HEK293T (cell line): ENCODE measurements around the gene ZNF503.
A peak's percentile ranks its signal among the peaks of the same experiment; 100 is the strongest.

Experiments used
- CTCF ChIA-PET: fragments of 350-600 bp; formaldehyde crosslinking; extraction: SDS; loops from one replicate; lab custom pipeline; 2021; ENCODE audit warnings: antibody characterized with exemption, inconsistent platforms; lab: Yijun Ruan, JAX
- POLR2A ChIA-PET: fragments of 350-600 bp; formaldehyde crosslinking; extraction: SDS; loops from one replicate; lab custom pipeline; 2020; ENCODE audit warnings: antibody characterized with exemption, inconsistent platforms; lab: Yijun Ruan, JAX
- DNase-seq: peaks from one replicate; pipeline ENCODE4 v3.0.0; 2012; ENCODE audit warnings: mixed read lengths; ENCODE audit errors: extremely low spot score
- ARNT ChIP-seq: fragments of 450-650 bp; IDR thresholded peaks from 2 replicates; pipeline ENCODE4 v1.6.1; 2017; ENCODE audit warnings: mild to moderate bottlenecking
- BHLHE40 ChIP-seq: fragments of 450-650 bp; IDR thresholded peaks from 2 replicates; pipeline ENCODE4 v1.6.1; 2016; ENCODE audit warnings: mild to moderate bottlenecking, moderate library complexity, borderline replicate concordance
- CTBP1 ChIP-seq: fragments of 450-650 bp; IDR thresholded peaks from 2 replicates; pipeline ENCODE4 v1.6.1; 2016; ENCODE audit warnings: borderline replicate concordance
- ELF4 ChIP-seq: fragments of 450-650 bp; IDR thresholded peaks from 2 replicates; pipeline ENCODE4 v1.6.1; 2017; ENCODE audit warnings: antibody characterized with exemption
- FOXA1 ChIP-seq: fragments of 450-650 bp; IDR thresholded peaks from 2 replicates; pipeline ENCODE4 v1.6.1; 2016; ENCODE audit warnings: mild to moderate bottlenecking
- FOXK2 ChIP-seq: fragments of 450-650 bp; IDR thresholded peaks from 2 replicates; pipeline ENCODE4 v1.6.1; 2016; ENCODE audit warnings: mild to moderate bottlenecking
- FOXM1 ChIP-seq: fragments of 450-650 bp; IDR thresholded peaks from 2 replicates; pipeline ENCODE4 v1.6.1; 2017; ENCODE audit warnings: mild to moderate bottlenecking, borderline replicate concordance
- HDGF ChIP-seq: fragments of 450-650 bp; IDR thresholded peaks from 2 replicates; pipeline ENCODE4 v1.6.1; 2017; ENCODE audit warnings: antibody characterized with exemption, borderline replicate concordance
- L3MBTL2 ChIP-seq: fragments of 450-650 bp; conservative IDR thresholded peaks from 2 replicates; pipeline ENCODE4 v1.6.1; 2016; ENCODE audit warnings: mild to moderate bottlenecking
- LEF1 ChIP-seq: fragments of 450-650 bp; IDR thresholded peaks from 2 replicates; pipeline ENCODE4 v1.6.1; 2017; ENCODE audit warnings: mild to moderate bottlenecking, borderline replicate concordance
- NFRKB ChIP-seq: fragments of 450-650 bp; IDR thresholded peaks from 2 replicates; pipeline ENCODE4 v1.6.1; 2016; ENCODE audit warnings: mild to moderate bottlenecking, moderate library complexity
- SP1 ChIP-seq: fragments of 450-650 bp; IDR thresholded peaks from 2 replicates; pipeline ENCODE4 v1.6.1; 2017
- SUZ12 ChIP-seq: fragments of 450-650 bp; IDR thresholded peaks from 2 replicates; pipeline ENCODE4 v1.6.1; 2016; ENCODE audit warnings: mild to moderate bottlenecking
- TARDBP ChIP-seq: fragments of 450-650 bp; IDR thresholded peaks from 2 replicates; pipeline ENCODE4 v1.6.1; 2016
- ZNF384 ChIP-seq: fragments of 450-650 bp; IDR thresholded peaks from 2 replicates; pipeline ENCODE4 v1.6.1; 2016
- TF ChIP-seq, protein P1 (sequence below): fragments of 450-650 bp; IDR thresholded peaks from 2 replicates; pipeline ENCODE4 v1.6.1; 2016

ZNF503 gene

DNA sequence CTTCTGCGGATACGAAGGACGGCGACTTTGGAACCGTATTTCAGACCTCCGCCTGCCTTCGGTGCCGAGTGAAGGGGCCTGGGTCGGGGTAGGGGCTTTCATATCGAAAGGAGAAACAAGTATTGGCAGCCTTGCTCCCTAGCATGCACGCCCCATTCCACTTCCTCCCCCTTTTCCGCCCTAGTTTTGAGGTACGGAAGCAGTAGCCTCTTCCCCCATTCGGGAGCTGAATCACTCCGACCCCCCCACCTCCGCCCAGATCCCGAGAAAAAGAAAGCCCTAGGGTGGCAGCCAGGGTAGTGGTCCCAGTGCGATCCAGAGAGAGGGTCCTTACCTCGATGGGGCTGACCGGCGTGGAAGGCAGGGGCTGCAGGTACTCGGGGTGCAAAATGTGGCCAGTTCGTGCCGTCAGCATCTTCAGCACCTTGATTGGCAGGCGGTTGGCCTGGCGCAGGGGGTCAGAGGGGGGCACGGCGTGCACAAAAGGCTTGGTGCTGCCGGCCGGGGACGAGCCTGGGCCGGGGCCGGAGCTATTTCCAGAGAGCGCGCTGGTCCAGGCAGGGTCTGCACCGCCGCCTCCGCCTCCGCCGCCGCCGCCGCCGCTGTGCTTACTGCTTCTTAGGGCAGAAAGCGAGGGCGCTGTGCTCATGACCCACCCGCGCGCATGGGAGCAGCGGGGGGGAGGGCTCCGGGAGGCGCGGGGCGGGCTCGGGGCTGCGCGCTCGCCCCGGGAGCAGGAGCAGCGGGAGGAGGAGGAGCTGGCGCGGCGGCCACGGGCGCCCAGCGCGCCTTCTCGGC is 594 bp downstream of the ZNF503 start:
- TF ChIP-seq, protein P1, sequence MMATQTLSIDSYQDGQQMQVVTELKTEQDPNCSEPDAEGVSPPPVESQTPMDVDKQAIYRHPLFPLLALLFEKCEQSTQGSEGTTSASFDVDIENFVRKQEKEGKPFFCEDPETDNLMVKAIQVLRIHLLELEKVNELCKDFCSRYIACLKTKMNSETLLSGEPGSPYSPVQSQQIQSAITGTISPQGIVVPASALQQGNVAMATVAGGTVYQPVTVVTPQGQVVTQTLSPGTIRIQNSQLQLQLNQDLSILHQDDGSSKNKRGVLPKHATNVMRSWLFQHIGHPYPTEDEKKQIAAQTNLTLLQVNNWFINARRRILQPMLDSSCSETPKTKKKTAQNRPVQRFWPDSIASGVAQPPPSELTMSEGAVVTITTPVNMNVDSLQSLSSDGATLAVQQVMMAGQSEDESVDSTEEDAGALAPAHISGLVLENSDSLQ: peak; percentile 90
- no peak for TF ChIP-seq ZNF384
- ChIA-PET CTCF (interaction anchor here (0.6 to 1.4 kb wide), 5 partner anchors 28 to 903 kb away, joined by 3 to 4 read pairs (median 3); no protein-coding TSS in a partner anchor), POLR2A (interaction anchor here (0.6 to 12.0 kb wide), 56 partner anchors 8 to 1493 kb away, joined by 3 to 178 read pairs (median 4); partner anchors contain the start of genes COMTD1, LRMDA and VDAC2)
- no peak for DNase-seq

DNA sequence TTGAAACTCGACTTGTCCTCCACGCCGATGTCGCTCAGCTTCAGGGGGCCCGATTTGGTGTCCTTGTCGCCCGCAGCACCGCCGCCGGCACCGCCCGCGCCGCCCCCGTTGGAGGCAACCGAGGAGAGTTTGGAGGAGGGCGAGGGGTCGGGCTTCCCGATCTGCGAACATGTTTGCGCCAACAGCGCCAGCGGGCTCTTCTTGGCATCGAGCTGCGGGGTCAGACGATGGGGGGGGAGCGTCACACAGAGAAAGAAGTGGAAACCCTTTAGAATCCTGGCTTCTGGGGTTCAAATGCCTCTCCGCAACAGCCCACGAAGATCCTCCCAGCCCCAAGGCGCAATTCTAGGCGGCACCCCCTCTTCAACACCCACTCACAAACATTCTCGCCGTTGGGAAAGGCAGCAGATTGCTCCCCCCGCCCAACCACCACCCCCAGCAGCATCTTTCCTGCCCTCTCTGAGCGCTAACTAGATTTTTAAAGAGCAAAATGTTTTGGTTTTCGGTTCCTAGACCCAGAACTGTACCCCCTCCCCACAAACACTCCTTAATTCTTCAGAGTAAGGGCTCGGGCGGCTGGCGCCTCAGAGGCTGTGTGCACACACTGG is 1.3 kb downstream of the ZNF503 start:
- POLR2A ChIA-PET: interaction anchor here (0.8 to 12.0 kb wide), 14 partner anchors 9 to 715 kb away, joined by 3 to 178 read pairs (median 9); no protein-coding TSS in a partner anchor
- no peak for DNase-seq
- TF ChIP-seq NFRKB (no peak), SP1 (no peak), SUZ12 (no peak), HDGF (no peak), FOXA1 (no peak), ELF4 (no peak), BHLHE40 (no peak), ZNF384 (no peak), TARDBP (no peak), ARNT (no peak), L3MBTL2 (no peak), CTBP1 (no peak)
- CTCF ChIA-PET: interaction anchor here (1.2 kb wide), 1 partner anchor 28 kb away, joined by 3 read pairs; no protein-coding TSS in a partner anchor

DNA sequence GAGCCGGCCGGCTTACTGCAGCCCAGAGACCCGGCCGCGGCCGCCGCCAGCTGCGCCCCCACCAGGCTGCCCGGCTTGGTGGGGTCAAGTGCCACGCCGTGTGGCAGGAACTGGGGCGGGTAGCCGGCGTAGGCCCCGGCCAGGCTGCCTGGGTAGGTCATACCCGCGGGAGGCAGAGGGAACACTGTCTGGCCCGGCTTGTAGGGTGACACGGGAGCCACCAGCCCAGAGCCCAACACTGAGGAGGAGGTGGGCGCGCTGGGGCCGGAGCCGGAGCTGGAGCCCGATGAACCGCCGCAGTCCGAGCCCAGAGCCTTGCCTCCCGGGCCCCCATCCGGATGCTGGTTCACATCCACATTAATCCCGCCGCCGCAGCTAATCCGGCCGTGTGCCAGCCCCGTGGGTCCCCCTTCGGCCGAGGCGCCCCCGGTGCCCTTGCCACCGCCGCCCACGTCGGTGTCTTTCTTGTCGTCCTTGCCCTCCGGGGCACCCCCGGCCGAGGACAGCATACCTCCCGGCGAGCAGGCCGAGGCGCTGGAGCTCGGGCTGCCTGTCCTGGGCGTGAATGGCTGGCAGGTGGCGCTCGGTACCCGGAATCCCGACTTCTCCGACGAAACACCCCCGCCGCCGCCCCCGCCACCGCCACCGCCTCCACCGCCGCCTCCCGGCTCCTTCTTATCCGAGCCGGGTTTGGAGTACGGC is 2.0 kb downstream of the ZNF503 start:
- ChIA-PET CTCF (interaction anchor here (0.6 to 1.2 kb wide), 2 partner anchors 29 to 551 kb away, joined by 3 read pairs; no protein-coding TSS in a partner anchor), POLR2A (interaction anchor here (0.6 to 12.0 kb wide), 17 partner anchors 10 to 715 kb away, joined by 3 to 178 read pairs (median 4); no protein-coding TSS in a partner anchor)
- 0 out of 2 replicates have a peak, but pooled peaks have one; percentile 2 for TF ChIP-seq LEF1
- TF ChIP-seq BHLHE40: no peak
- no peak for DNase-seq

DNA sequence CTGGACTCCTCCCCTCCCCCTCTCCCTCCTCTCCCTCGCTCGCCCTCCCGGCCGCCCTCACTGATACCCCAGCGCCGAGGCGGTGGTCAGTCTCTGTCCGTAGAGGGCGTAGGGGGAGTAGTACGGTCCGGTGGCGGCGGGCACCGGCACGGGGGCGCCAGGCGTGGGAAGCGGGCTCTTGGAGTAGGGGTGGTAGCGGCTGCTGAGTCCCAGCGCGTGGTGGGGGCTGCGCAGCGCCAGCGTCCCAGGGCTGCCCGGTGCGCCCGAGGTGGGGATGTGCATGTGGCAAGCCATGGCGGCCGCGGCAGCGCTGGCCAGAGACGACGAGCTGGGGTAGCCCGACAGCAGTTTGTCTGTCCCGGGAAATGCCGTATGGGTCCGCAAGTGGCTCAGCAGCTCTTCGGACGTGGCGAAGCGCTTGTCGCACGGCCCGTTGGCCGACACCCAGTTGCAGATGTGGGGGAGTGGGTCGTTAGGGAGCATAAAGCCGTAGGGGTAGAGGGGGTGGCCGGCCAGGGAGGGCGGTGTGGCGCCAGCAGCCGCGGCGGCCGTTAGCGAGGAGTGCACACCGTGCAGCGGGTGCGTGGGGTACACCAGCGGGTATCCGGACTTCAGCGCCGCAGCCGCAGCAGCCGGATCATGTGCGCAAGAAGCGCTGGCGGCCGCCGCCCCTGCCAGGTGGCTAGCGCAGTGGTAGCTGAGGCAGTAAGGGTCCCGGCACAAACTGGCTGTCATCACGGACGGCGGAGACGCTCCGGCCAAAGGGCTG is 2.7 kb downstream of the ZNF503 start:
- no peak for DNase-seq
- CTCF ChIA-PET: interaction anchor here (0.6 kb wide), 1 partner anchor 551 kb away, joined by 3 read pairs; no protein-coding TSS in a partner anchor
- POLR2A ChIA-PET: interaction anchor here (0.6 to 12.0 kb wide), 15 partner anchors 11 to 317 kb away, joined by 3 to 178 read pairs (median 5); no protein-coding TSS in a partner anchor
- TF ChIP-seq NFRKB (no peak), FOXK2 (no peak), L3MBTL2 (0 out of 2 replicates have a peak, but pooled peaks have one; percentile 7), LEF1 (0 out of 2 replicates have a peak, but pooled peaks have one; percentile 10), HDGF (peak; percentile 82; the same call in 1 of the 2 replicates), TARDBP (no peak), FOXA1 (no peak), SP1 (no peak), ELF4 (no peak)
- TF ChIP-seq, protein P1: no peak

DNA sequence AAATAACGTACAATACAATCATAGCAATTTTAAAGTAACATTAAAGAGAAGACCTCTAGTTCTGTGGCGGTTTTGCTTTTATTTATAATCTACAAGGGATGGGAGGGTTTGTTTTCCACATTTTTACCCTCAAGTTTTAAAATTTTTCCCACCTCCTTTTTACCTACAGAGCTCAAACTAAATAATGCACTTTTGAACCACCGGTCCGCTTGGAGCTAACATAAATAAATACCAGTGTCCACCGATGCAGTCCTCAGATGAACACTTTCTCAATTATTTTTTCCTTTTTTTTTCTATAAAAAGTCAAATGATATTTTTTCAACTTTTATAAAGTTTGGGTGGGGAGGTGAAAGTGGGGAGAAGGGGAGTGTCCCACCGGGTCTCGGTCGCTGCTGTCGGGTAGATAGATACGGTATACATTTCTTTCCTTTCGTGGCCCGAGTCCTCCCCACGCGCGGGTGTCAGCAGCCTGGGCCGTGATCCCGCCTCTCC is 3.3 kb downstream of the ZNF503 start:
- no peak for TF ChIP-seq FOXM1
- 0 out of 2 replicates have a peak, but pooled peaks have one; percentile 1 for TF ChIP-seq L3MBTL2
- POLR2A ChIA-PET: interaction anchor here (0.6 to 12.0 kb wide), 9 partner anchors 12 to 318 kb away, joined by 3 to 178 read pairs (median 4); no protein-coding TSS in a partner anchor
- DNase-seq: no peak
- CTCF ChIA-PET: interaction anchor here (0.6 to 0.7 kb wide), 2 partner anchors 14 to 69 kb away, joined by 4 read pairs; no protein-coding TSS in a partner anchor
